Measurements from ENCODE around the gene LPO. TPM values are rescaled to one million over a fixed set of nuclear protein-coding genes. Genes with fewer than 3 reads are reported as not detected.

The LPO gene
- total and polyA plus RNA-seq, 2 donors (not counting 3 experiments of a cell fraction or from before 2014, with no cell fraction given): not detected

GRCh38 chr17:58304750-58305486, 66.5 kb downstream of the LPO start:
- FAIRE-seq: no peak
- no peak overlapping the region for H3K9ac ChIP-seq (replicated peaks; ENCODE audit: extremely low read depth, insufficient read depth, low read length)

More at GRCh38 chr17:58304750-58305486, 66.5 kb downstream of the LPO start:
- dilution Hi-C loops (cut with MboI; ENCODE audit: extremely low pct_ligation_motif_present, low sequenced_read_pairs): no loop called here
- Histone ChIP-seq H3K4me1 (ENCODE audit: control insufficient read depth, extremely low read depth, insufficient read depth, low read length) (no peaks in the 10 kb centered on the region), H3K9me1 (replicated peaks; ENCODE audit: control insufficient read depth, extremely low read depth, insufficient read depth, low read length) (no peaks in the 10 kb centered on the region), H3K9me3 (replicated peaks; ENCODE audit: control insufficient read depth, insufficient read depth, low read length) (no peaks in the 10 kb centered on the region), H3K27ac (ENCODE audit: insufficient read depth, low read depth, low read length) (no peak overlapping the region), H4K20me1 (replicated peaks; ENCODE audit: control insufficient read depth, extremely low read depth, insufficient read depth, low read length) (no peaks in the 10 kb centered on the region), H3K4me2 (ENCODE audit: insufficient read depth, low read length) (no peak overlapping the region), H2AFZ (ENCODE audit: low read depth, low read length) (peak overlapping the region; percentile 31), H3K27me3 (ENCODE audit: control insufficient read depth in 2 of 2, insufficient read depth in 2 of 2, low read length in 2 of 2) (peaks cover 0 to 6% of the 10 kb centered on the region in 2 experiments), H3K79me2 (ENCODE audit: control insufficient read depth, insufficient read depth, low read length) (no peaks in the 10 kb centered on the region), H3K36me3 (ENCODE audit: control insufficient read depth in 2 of 2, extremely low read depth in 1 of 2, insufficient read depth in 2 of 2, low read length in 2 of 2) (no peaks in the 10 kb centered on the region), H3K4me3 (replicated peaks in 1 of 3; ENCODE audit: insufficient read depth in 1 of 3, low read depth in 1 of 3, low read length in 3 of 3) (no peak overlapping the region)
- ChIA-PET CTCF (interaction anchor here (0.8 to 2.6 kb wide), 12 partner anchors 12 to 183 kb away, joined by 3 to 30 read pairs (median 4); partner anchors contain the start of genes HSF5, RNF43 and SUPT4H1), POLR2A (no interaction called here)
- no peak for DNase-seq (ENCODE audit: low read depth, low spot score)
- BruUV-seq (replicated peaks): no TSS peak
- intact Hi-C loops (cut with micrococcal nuclease): loop anchor here (1.0 kb wide), 2 partner anchors 112 to 142 kb away; partner anchors contain the start of gene RNF43
- TF ChIP-seq MAX (IDR thresholded peaks at IDR 0.05; ENCODE audit: insufficient read depth, insufficient read length) (no peak), FOS (IDR thresholded peaks at IDR 0.05; ENCODE audit: borderline replicate concordance, insufficient read depth, low read length) (no peak), POLR2A (IDR thresholded peaks at IDR 0.05; ENCODE audit: low read depth, low read length) (no peak), CTCF (IDR thresholded peaks at IDR 0.05; ENCODE audit: extremely low read depth in 1 of 2, insufficient read depth in 1 of 2, low read depth in 1 of 2, low read length in 2 of 2) (no peak), POLR2AphosphoS5 (IDR thresholded peaks at IDR 0.05; ENCODE audit: insufficient read depth, low read depth, low read length) (no peak), GATA2 (IDR thresholded peaks at IDR 0.05; ENCODE audit: insufficient read depth, insufficient read length, low read depth, low read length) (no peak), EZH2 (IDR thresholded peaks at IDR 0.05; ENCODE audit: borderline replicate concordance, low read depth, low read length, severe bottlenecking) (no peak), MYC (IDR thresholded peaks at IDR 0.05; ENCODE audit: low read depth, low read length) (no peak), JUN (IDR thresholded peaks at IDR 0.05; ENCODE audit: borderline replicate concordance, insufficient read depth, insufficient read length, low read depth) (no peak)

Data from endothelial cell of umbilical vein (primary cell).